Stimulated activated CD8-positive, alpha-beta memory T cell treated with anti-CD3 and anti-CD28 coated beads, Interleukin-7, amount 100 ng/mL, for 24 hours (primary cell): ENCODE data around the gene PER2.

ENCODE experiments used
- DNase-seq: peaks from one replicate; pipeline ENCODE4 v3.0.0-alpha.2; 2020; ENCODE audit warnings: low read depth

The PER2 gene

GRCh38 chr2:238263204-238264071, 25.0 kb downstream of the PER2 start:
- peak; percentile 35 for DNase-seq

- DNase-seq: no peak
Measured at GRCh38 chr2:238262496-238263122, 25.8 kb downstream of the PER2 start.

DNA sequence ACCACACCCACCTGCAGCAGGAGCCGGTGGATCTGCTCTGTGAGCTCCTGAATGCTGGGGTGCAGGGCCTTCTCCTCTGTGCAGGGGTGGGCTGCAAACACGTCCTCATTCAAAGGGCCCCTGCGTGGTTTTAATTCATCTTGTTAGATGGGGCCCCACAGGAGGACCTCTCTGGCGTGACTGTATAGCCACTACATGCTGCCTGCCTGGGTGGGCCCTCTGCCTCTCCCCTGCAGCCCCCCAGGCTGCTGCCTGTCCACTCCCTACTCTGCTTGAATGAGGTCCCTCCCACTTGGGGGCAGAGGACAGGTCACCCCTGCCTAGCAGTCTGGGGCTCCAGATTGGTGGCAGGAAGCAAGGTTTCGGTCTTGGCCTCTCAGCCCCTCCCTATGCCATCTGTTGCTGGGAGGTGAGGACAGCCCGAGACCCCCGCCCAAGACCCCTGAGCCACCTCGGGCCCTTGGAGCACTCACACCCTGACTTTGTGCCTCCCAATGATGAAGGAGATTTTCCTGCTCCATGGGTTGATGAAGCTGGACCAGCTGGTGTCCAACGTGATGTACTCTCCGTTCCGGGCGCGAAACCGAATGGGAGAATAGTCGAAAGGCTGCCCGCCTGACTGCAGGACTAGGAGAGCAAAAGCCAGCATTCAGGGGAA, 26.6 kb downstream of the PER2 start:
- no peak for DNase-seq

DNA sequence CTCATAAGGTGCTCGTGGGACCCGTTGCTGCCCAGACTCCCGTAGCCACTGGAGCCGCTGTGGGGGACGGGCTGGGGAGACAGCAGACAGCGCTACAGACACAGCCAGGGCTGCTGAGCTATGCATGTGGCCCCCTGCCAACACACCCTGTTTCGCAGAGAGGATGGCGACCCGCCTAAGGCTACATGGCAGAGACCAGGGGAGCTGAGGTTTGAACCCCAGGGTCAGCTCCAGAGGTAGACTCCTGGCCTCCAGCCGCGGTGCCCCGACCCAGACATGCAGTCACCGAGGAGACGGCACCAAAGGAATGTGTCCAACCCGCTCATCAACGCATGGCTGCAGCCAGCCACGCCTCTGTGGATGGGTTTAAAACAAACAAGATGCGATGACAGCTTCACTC, 27.5 kb downstream of the PER2 start:
- no peak for DNase-seq

DNA sequence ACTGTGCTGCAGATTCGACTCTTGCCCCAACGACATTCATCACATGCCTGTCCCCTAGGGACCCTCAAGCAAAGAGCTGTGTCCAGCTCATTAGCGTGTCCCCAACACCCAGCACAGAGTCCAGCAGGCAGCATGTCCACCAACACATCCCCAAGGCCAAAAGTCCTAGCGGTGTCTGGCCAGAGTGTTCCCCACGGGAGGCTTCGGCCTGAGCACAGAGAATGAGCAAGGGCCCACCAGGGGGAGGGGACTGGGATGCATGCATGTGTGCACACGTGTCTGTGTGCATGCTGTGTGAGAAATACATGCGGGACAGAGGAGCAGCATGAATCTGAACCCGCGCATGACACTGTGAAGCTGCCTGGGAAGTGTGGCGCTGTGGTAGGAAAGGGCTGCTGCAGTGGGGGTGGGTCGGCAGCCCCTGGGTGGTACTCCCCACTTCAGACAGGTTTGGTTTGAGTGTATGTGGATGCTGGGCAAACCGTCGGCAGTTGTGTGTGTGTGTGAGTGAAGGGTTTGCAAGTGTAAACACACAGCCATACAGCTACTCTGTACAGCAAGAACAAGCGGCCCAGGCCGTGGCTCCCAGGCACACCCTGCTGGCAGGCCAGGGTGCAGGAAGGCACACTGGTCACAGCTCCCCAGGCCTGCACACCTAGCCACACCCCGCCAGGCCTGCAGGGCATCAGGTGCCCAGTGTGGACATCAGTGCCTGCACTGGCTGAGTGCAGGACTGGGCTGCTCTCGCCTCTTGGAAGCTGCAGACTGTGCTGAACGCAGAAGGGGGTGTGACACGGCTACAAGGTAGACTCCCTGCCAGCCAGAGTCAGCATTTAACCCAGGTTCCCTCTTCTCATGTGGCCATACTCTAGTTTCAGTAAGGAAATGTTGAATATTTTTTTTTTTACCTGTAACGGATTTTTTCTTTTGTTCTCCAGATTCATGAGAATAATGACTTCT, 29.1 kb downstream of the PER2 start:
- DNase-seq: no peak

DNA sequence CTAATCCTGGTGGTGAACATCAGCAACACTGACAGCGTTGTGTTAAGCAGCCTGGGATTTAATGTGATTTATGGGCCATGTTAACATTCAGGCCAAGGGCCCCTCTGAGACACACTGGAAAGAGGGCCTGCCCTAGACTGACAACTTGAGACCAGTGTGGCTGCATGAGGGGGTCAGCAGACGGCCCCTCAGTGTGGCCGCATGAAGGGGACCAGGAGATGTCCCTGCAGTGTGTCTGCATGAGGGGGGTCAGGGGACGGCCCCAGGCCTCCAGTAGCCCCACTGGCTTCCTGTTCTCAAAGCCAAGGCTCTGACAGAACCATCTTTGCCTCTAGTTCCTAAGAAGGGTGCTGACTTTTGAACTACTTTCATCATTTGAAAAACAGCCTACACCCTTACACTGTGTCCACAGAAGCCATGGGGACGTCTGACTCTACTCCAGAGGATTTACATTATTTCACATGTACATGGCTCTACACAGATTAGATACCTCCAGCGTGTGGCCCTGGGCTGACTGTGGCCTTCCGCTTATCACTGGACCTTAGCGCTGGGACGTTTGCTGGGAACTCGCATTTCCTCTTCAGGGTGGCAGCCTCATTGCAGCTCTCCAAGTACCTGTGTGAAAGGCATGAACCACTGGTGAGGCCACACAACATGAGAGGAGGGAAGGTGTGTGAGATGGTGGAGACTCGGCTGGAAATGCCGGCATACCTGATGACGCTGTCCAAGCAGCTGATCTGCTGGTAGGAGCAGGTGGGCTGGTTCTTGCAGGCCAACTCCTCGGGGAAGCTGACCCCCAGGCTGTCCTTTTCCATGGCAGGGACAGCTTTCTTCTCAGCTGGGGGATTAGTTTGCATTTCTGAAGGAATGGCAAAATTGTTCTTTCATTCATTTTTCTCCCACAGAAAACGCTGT, 30.4 kb downstream of the PER2 start:
- no peak for DNase-seq

DNA sequence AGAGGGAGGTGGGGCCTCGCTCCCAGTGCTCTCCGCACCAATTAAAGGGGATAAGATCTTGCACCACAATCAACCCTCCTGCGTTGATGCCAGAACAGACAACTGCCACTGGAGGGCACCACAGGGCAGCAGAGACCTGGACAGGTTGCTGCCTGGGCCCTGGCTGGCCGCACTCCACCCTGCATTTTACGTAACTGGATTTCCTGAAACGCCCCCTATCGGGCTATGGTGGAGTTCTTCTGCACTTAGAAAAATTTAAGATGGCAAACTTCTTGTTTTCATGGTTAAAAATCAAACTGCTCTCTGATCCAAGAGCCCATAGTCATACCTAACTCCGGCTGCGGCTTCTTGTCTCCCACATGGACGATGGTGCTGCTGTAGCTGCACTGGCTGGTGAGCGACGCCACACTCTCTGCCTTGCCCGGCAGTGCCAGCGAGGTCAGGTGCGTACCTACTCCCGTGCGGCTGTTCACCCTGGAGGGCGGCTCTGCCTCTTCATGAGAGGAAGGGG, 31.8 kb downstream of the PER2 start:
- peak; percentile 27 for DNase-seq

DNA sequence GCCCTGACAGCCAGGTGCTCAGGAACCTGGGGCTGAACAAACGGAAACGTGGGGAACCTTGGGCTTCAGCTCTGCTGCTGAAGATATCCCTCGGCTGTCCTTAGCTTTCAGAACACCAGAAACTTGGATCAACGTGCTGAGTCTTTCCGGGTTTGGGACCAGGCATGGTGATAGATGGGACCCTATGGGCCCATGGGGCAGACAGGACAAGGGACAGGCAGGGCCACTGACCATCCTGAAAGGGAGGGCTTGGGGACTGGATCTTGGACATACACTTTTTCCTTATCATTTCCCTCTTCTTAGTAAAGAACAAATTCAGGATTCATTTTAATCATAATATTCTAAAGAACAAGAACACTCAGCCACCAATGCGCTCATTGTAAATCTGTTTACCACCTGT, 32.3 kb downstream of the PER2 start:
- DNase-seq: no peak

DNA sequence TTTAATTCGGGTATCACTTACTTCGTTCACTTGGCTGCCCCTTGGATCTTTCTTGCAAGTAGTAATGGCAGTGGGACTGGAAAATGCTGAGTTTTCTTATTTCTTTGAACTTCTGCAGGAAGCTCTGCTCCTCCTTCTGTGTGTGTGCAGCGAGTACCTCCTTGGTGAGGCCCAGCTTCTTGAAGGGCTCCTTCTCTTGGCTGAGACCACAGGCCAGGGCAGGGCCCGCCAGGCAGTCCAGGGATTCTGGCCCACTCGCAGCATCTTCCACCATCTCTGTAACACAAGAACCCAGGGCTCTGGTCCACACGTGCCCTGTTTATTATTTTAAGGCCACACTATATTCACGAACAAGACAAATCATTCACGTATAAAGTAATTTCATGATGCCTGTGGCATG, 32.8 kb downstream of the PER2 start:
- DNase-seq: no peak

DNA sequence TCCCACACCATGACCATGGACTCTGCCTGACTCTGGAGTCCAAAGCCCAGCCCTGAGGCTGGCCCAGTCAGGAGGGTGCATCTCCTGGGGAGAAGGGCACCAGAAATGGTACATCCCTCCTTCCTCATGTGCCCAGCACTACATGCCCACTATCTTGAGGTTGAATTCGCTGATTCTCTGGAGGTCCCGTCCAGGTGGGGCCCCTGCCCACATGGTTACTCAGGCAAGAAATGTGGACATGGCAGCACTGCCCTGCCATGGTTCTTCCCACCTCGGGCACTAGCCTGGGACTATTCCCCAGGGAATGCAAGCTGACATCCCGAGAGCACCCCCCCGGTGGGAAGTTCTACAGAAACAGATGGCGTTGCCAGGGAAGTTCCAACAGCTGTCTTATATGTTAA, 33.3 kb downstream of the PER2 start:
- DNase-seq: no peak

GRCh38 chr2:238254095-238254723, 34.2 kb downstream of the PER2 start:
- no peak for DNase-seq

GRCh38 chr2:238252766-238253630, 35.4 kb downstream of the PER2 start:
- DNase-seq: no peak

DNA sequence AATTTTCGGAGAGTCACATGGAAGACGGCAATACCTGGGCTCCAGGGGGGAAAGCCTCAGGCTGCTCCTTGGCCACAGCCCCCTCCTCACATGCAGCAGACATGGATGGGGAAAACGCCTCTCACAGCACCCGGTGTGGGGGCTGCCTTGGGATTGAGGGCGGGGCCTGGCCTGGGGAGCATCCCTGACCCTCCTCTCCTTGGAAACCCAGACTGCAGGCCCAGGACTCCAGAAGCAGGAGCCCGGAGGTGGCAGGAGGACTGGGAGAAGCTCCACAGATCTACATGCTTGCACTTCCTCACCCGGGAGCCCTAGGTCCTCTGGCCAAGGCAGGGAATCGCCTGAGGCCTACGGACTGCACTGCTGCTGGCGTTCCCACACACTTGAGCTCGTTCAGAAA, 36.4 kb downstream of the PER2 start:
- DNase-seq: no peak

GRCh38 chr2:238251331-238251730, 37.1 kb downstream of the PER2 start:
- no peak for DNase-seq

- no peak for DNase-seq
Measured at GRCh38 chr2:238250896-238251295, 37.5 kb downstream of the PER2 start.

DNA sequence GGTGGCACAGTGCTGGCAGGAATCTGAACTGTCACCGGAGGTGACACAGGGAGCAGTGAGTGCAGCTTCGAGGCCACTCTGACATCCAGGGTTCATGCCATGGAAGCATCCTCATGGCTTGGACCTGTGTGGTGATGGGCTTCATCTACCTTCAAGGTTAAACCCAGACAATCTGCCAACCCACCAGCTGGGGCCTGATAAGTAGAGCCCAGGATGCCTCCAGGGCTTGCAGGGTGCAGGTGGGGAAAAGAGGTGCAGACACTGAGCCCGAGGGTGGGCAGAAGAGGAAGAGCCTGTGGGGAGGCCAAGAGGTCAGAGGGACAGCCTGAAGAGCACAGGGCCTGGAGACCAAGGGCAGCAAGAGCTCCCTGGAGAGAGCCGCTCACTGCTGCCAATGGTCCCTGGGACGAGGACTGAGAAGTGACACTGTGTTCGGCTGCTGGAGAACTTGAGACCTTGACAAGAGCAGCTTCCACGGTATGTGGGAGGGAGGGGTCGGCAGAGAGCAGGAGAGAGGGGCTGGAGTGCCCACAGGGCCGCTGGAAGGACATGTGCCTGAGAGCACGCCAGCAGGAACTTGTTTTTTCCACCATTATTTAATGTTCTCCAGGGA, 40.5 kb downstream of the PER2 start:
- no peak for DNase-seq

GRCh38 chr2:238247002-238247822, 41.2 kb downstream of the PER2 start:
- no peak for DNase-seq

DNA sequence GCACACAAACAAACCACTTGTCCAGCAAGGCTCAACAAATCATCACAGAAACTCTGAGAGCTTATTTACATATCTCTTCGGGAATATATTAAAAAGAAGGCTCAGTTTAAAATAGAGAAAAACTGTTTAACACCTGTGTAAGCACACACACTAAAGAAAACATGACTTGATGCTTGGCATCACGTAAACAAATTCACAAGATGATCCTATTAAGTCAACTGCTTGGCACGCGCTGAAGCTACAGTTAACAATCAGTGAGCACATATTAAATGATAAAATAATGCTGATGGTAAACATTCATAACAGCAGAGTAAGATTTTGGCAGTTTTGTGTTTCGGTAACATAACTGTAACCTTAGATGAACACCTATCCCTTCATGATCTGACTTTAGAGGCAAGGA, 44.3 kb downstream of the PER2 start:
- DNase-seq: no peak
